ENCODE results near the gene NRG2. TPM values are rescaled to one million over a fixed set of nuclear protein-coding genes. Genes with fewer than 3 reads are reported as not detected.
A peak's percentile ranks its signal among the peaks of the same experiment; 100 is the strongest.

NRG2 gene
- total RNA-seq, 1 experiment from 2014 or later = not detected

- TF ChIP-seq EZH2 (IDR thresholded peaks at IDR 0.05; ENCODE audit: borderline replicate concordance, low read depth, low read length, poor library complexity, severe bottlenecking) = peak; percentile 87
- no peak for TF ChIP-seq CTCF (conservative IDR thresholded peaks at IDR 0.05; ENCODE audit: low read depth, low read length)
- Histone ChIP-seq H3K9me3 (ENCODE audit: low read depth, low read length, poor library complexity, severe bottlenecking) (no peaks in the 10 kb centered on the region), H3K27ac (ENCODE audit: low read depth, low read length, poor library complexity, severe bottlenecking) (no peak overlapping the region), H3K36me3 (ENCODE audit: insufficient read depth, low read length, poor library complexity, severe bottlenecking) (no peaks in the 10 kb centered on the region), H3K27me3 (replicated peaks; ENCODE audit: insufficient read depth, low read depth, low read length, poor library complexity) (peaks cover 56% of the 10 kb centered on the region), H3K4me1 (ENCODE audit: insufficient read depth, low read length, poor library complexity, severe bottlenecking) (peaks cover 11% of the 10 kb centered on the region), H3K4me3 (ENCODE audit: low read depth, low read length, poor library complexity, severe bottlenecking) (peak overlapping the region; percentile 39)
- no TSS peak for BruUV-seq (replicated peaks)
- ChIA-PET CTCF (no interaction called here), POLR2A (ENCODE audit: low non-redundant PET) (no interaction called here)
- peak; percentile 27 for DNase-seq (ENCODE audit: low spot score)
- intact Hi-C loops (cut with micrococcal nuclease; ENCODE audit: unreplicated experiment) = no loop called here
Measured at GRCh38 chr5:139903795-139904565, 139.1 kb downstream of the NRG2 start.

GRCh38 chr5:139903450-139903794 lies 139.7 kb downstream of the NRG2 start:
- H3K36me3 ChIP-seq (ENCODE audit: insufficient read depth, low read length, poor library complexity, severe bottlenecking) = no peaks in the 10 kb centered on the region
- CTCF ChIA-PET = no interaction called here
- POLR2A ChIA-PET (ENCODE audit: low non-redundant PET) = no interaction called here
- TF ChIP-seq EZH2 (IDR thresholded peaks at IDR 0.05; ENCODE audit: borderline replicate concordance, low read depth, low read length, poor library complexity, severe bottlenecking) (no peak), CTCF (conservative IDR thresholded peaks at IDR 0.05; ENCODE audit: low read depth, low read length) (no peak)
- DNase-seq (ENCODE audit: low spot score) = no peak
- peak overlapping the region; percentile 39 for H3K4me3 ChIP-seq (ENCODE audit: low read depth, low read length, poor library complexity, severe bottlenecking)
- peaks cover 56% of the 10 kb centered on the region for H3K27me3 ChIP-seq (replicated peaks; ENCODE audit: insufficient read depth, low read depth, low read length, poor library complexity)
- H3K9me3 ChIP-seq (ENCODE audit: low read depth, low read length, poor library complexity, severe bottlenecking) = no peaks in the 10 kb centered on the region
- H3K27ac ChIP-seq (ENCODE audit: low read depth, low read length, poor library complexity, severe bottlenecking) = no peak overlapping the region
- H3K4me1 ChIP-seq (ENCODE audit: insufficient read depth, low read length, poor library complexity, severe bottlenecking) = peaks cover 11% of the 10 kb centered on the region
- no TSS peak for BruUV-seq (replicated peaks)
- intact Hi-C loops (cut with micrococcal nuclease; ENCODE audit: unreplicated experiment) = no loop called here

- intact Hi-C loops (cut with micrococcal nuclease; ENCODE audit: unreplicated experiment) = no loop called here
- POLR2A ChIA-PET (ENCODE audit: low non-redundant PET) = no interaction called here
- BruUV-seq (replicated peaks) = no TSS peak
- TF ChIP-seq CTCF (conservative IDR thresholded peaks at IDR 0.05; ENCODE audit: low read depth, low read length) = no peak
- no peak for TF ChIP-seq EZH2 (IDR thresholded peaks at IDR 0.05; ENCODE audit: borderline replicate concordance, low read depth, low read length, poor library complexity, severe bottlenecking)
- Histone ChIP-seq H3K27ac (ENCODE audit: low read depth, low read length, poor library complexity, severe bottlenecking) (no peak overlapping the region), H3K27me3 (replicated peaks; ENCODE audit: insufficient read depth, low read depth, low read length, poor library complexity) (peaks cover 60% of the 10 kb centered on the region), H3K4me3 (ENCODE audit: low read depth, low read length, poor library complexity, severe bottlenecking) (no peak overlapping the region), H3K9me3 (ENCODE audit: low read depth, low read length, poor library complexity, severe bottlenecking) (no peaks in the 10 kb centered on the region), H3K36me3 (ENCODE audit: insufficient read depth, low read length, poor library complexity, severe bottlenecking) (no peaks in the 10 kb centered on the region), H3K4me1 (ENCODE audit: insufficient read depth, low read length, poor library complexity, severe bottlenecking) (peaks cover 11% of the 10 kb centered on the region)
- CTCF ChIA-PET = no interaction called here
- DNase-seq (ENCODE audit: low spot score) = no peak
Measured at GRCh38 chr5:139901986-139902385, 141.1 kb downstream of the NRG2 start.
